GM21447 (cell line): Measurements from ENCODE around the gene GGCX.
A peak's percentile ranks its signal among the peaks of the same experiment; 100 is the strongest.
"Not testable (repeated sequence)": the region's sequence is repeated elsewhere in the genome, so short reads cannot be mapped to it uniquely, and the experiment has no call there.

Experiments used
- ATAC-seq: cut with Tn5 transposase; IDR thresholded peaks from one replicate; pipeline ENCODE4 v1.9.1; 2021; ENCODE audit not compliant: unreplicated experiment

Gene GGCX

DNA sequence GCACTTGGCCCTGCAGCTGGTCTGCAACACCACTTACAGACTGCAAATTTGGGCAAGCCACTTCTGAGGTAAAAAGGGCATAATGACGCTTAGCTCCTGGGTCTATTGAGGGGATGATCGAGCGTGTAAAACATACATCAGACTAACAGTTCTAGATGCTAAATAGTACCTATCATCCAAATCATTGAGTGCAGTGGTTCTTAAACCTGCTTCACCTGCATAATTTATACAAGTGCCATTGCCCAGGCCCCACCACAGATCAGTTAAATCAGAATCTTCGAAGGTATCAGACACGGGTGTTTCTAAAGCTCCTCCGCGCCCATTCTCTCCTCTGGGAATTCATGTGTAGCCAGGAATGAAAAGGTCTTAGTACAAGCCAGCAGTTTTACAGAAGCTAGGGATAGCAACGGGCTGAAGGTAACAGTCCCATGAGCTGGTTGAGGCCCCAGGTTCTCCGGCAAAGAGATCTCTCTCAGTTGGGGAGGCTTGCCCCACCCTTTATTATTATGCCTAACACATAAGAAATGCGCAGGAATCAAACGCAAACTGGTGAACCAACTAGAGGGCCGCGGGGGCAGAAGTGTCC lies 33.5 kb upstream of the GGCX start:
- no peak for ATAC-seq

DNA sequence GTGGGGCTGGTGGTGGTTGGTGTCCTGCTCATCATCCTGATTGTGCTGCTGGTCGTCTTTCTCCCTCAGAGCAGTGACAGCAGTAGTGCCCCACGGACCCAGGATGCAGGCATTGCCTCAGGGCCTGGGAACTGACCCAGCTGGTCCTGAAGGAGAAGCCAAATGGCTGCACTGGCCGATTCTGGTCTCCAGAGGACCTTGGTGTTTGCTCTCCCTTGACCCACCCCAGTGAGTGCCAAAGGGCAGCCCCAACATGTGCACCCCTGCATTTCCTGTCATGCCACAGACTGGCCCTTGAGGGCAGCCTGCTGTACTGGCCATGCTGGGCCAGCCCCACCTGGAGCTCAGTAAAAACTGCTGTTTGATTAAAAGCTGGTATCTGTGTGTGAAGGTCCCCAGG lies 31.7 kb upstream of the GGCX start:
- no peak for ATAC-seq

DNA sequence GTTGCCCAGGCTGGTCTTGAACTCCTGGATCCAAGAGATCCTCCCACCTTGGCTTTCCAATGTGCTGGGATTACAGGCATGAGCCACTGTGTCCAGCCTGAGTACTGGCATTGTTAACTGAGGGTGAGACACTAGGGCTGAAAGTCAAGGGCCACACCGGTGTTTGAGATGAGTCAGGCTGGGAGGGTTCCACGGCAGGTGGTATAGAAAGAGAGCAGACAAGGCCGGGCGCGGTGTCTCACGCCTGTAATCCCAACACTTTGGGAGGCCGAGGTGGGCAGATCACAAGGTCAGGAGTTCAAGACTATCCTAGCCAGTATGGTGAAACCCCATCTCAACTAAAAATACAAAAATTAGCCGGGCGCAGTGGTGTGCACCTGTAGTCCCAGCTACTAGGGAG lies 31.0 kb upstream of the GGCX start:
- not testable (repeated sequence) for ATAC-seq

DNA sequence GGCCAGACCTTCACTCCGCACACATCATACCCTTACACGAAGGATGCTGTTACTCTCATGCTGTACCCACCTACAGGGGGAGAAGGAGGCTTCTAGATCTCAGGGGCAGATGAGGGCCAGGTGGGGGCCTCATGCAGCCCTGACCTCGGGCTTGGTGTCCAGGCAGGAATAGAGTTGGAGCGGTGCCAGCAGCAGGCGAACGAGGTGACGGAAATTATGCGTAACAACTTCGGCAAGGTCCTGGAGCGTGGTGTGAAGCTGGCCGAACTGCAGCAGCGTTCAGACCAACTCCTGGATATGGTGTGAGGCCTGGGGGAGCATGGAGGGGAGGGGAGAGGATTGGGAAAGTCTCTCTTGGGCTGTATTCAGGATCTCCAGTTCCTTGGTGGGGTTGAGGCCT lies 30.3 kb upstream of the GGCX start:
- no peak for ATAC-seq

DNA sequence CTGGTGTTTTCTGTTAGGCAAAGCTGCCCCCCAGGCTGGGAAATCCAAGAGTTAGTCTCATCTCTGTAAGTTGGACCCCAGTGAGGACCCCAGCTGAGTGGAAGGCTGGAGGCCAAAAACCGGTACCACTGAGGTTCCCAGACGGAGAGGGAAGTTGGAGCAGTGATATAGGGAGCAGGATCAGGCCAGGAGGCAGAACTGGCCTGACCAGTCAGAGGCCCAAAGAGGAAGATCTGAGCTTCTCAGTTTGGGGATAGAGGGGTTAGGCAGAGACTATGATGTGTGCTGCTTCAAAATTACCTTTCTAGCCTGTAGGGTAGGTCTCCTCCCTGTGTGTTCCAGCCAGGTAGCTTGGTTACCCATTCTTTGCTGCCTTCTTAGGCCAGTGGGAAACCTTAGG lies 29.7 kb upstream of the GGCX start:
- no peak for ATAC-seq

DNA sequence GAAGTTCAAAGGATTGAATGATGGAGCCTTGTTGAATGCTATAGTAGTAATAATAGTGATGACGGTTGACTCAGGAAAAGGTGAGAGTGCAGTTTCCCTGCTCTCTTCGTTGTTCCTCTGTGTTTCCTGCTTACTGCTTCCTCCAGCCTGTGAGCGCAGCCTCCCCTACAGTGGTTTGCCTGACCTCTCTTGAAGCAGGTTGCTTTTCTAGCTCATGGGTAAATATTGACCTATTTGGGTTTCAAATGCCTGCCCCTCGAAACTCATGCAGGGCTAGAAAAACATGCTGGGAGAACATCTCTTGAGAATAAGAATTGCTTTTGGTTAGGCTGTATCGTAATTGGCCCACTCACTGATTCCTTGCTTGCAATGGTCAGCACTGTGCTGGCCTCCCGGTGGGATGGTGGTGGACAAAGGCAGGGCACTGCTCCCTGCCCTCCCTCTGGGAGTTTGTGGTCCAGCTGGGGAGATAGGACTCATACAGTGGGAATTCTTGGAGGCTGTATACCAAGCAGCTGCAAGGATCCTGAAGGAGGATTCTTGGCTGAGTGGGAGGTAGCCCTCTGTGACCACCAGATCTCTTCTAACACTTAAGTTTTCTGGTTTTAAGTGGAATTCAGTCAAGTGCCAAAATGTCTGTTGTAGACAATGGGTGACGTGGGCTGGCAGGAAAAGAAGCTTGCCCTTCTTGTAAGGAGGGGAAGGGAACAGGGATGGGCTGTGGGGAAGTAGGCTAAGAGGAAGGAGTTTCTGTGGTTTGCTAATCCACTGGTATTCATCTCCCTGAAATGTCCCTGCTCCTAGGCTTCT lies 28.9 kb upstream of the GGCX start:
- no peak for ATAC-seq

DNA sequence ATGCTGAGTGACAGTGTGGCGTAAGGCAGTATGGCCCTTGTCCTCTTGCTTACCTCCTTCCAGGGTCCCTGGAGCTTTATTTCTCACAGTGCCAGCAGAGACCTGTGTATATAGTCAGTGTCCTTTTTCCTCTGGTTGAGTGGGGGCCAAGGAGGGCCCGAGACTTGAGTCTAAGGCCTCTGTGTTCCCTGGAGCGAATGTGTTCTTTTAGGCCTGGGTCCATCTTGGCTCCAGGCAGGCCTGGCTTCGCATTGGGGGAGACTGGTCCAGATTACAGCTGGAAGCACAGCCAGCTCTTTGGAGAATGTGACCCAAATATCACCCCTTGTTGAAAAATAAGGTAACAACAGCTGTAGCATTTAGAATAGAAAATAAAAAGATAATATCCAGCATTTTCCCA lies 27.9 kb upstream of the GGCX start:
- ATAC-seq, result no peak

DNA sequence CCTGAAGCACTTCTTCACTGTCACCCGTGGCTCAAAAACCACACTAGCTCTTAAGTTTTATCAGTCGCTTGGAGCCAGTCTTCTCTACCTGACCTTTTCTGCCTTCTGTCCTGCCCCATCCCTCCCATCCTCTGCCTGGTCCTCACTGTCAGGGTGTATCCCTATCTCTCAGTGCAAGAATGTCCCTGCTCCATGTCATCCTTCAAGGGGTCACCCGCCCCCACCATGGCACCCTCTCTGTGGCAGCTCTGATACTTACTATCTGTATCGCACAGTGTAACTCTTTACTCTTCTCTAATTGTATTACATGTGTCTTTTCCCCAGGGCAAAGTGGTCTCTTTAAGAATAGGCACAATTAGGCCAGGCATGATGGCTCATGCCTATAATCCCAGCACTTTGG lies 27.4 kb upstream of the GGCX start:
- no peak for ATAC-seq

DNA sequence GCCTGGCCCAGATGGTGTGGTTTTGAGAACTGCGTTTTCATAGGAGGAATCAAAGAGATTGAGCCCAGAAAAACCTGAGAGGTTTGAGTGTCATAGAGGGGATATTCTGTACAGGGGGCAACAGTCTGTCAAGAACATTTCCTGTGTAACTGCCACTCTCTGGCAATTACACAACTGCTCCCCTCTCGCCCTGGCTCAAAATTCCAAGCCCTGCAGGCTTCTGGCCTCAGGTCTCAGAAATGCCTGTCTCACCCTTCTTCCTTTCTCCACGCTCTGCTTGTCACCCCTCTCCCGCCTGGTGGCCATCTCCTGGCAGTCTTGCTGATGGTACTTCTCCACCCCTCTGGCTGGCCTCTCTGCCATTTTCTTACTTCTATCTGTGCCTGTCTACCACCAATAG lies 26.9 kb upstream of the GGCX start:
- no peak for ATAC-seq

DNA sequence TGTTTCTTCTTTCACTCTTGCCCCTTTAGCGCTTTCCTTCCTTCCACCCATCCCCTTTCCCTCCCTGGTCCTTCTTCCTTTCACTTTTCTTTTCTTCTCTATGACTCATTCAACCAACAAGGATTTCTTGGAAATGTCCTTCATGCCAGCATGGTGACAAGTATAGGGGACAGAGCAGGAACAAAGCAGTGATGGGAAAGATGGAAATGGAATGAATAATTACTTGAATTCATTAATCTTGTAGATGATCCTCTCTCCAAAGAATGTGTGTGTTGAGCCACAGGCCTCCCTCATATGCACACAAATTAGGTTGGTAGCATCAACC lies 24.4 kb upstream of the GGCX start:
- ATAC-seq, result no peak

DNA sequence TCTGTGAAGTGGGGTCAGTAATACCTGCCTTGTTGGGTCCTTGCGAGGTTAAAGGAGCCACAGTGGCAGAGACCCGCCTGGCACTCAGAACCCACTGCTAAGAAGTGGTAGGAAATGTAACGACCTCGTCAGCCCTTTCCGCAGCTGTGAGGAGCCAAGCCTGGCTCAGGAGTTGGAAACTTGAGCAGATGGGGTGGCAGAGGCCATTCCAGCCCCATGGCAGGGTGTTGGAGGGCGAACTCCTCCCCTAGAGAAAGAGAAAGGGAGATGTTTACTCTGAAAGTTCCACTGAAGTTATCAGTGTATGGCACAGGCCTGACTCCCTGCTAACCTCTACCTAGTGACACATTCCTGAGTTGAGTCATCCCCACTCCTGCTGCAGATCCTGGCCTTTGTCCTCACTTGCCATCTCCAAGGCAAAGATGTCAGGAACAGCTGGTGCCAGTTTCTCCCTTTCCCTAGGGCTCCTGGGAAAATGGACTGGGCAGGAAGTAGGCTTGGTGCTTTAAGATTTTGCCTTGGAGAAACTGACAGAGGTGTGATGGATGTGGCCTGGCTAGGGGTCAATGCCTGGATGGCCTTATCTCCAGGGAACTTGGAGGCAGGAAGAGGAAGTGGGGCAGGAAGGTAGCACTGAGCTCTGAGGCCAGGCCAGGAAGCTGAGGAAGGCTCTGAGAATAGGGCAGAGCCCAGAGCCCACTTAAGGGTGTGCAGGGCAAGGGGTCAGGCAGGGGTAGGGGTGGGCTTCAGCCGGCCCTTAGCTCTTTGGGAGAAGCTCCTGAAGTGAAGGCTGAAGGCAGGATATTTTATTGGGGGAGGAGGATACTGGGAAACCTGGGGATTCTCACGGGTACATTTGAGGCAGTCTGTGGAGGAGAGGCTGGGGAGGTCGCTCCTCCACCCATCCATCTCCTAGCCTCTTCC lies 23.8 kb upstream of the GGCX start:
- peak; percentile 57 for ATAC-seq

DNA sequence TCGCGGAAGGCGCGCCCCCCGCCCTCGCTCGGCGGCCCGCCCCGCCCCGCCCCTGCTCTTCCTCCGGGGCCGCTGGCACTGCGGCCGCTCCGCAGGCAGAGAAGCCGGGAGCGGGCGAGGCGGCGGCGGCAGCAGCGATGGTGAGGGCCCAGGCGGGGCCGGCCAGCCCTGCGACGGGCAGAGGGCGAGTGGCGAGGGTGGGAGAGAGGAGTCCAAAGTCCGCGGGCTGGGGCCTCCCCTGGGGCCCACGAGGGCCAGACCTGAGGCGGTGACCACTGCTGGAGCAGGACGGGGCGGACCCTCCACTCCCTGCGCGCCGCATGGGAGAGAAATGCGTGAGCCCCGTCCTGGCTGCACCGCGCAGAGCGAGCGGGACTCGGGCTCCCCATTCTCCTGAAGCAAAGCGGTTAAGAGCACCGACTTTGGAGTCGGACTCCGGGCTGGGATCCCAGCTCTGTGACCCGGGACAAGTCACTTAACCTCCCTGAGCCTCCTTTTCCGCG lies 23.1 kb upstream of the GGCX start, which contains the start of gene VAMP5:
Gene VAMP5, plus strand, starts transcription at position 78 of the 503 bp plus-strand sequence. Its CDS starts 60 bp downstream, at position 138.
- peak; percentile 17 for ATAC-seq

DNA sequence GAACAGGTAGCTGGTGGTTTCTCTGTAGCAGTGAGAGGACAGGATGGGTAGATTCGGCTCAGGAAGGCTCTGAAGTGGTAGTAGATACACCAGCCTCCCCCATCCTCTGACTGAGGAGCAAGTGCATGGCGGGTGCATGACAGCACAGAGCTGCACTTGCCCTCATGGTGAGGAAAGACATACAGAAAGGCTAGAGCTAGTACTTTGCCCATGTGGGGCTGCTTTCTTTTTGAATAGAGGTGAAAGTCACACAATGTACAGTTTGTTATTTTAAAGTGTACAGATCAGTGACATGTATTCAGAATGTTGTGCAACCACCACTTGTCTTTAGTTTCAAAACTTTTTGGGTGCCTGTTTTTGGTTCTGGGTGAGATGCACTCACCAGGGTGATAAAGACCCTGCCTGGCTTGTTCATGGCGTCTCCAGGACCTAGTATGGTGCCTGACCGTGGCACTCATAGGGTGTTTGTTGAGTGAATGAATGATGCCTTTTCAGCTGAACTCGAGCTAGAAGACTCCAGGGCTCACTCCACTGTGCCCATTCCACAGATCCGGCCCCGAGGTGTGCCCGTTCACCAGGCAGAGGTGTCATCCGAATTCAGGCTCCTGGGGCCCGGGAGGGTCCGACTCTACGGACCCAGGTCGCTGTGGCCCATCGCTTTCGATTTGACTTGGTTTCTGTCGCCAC lies 22.5 kb upstream of the GGCX start:
- peak; percentile 56 for ATAC-seq

DNA sequence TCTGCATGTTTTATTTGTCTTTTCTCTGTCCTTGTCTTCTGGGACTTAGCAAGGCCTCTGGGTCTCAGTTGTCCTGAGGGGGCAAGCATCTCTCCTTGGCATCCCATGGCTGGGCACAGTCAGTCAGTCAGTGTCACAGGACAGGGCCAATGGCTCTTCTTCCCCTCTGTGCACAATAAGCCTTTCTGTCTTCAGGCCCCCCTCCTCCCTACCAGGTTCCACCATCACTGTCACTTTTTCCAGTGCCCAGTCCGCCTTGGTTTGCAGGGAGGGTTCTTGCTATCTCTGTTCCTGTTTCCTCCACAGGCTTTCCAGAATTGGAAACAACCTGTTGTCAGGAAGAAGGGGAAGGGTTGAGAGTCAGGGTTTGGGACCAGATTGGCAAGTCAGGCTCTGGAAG lies 21.2 kb upstream of the GGCX start:
- ATAC-seq, result no peak

DNA sequence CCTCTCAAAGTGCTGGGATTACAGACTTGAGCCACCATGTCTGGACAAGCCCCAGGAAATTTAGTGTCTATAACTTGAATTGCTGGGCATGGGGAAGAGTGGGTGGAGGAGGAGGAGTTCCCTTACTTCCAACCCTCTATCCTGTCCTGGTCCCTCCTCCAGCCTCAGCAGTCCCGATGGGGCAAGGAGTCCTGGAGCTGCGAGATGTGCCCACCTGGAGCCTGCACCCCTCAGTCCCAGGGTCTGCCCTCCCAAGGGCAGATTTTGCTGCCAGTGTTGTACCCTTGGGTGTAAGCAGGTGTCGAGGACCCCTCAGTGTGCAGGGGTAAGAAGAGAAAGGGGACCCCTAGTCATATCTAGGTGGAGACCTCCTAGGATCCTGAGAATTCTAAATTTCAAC lies 18.9 kb upstream of the GGCX start:
- no peak for ATAC-seq

DNA sequence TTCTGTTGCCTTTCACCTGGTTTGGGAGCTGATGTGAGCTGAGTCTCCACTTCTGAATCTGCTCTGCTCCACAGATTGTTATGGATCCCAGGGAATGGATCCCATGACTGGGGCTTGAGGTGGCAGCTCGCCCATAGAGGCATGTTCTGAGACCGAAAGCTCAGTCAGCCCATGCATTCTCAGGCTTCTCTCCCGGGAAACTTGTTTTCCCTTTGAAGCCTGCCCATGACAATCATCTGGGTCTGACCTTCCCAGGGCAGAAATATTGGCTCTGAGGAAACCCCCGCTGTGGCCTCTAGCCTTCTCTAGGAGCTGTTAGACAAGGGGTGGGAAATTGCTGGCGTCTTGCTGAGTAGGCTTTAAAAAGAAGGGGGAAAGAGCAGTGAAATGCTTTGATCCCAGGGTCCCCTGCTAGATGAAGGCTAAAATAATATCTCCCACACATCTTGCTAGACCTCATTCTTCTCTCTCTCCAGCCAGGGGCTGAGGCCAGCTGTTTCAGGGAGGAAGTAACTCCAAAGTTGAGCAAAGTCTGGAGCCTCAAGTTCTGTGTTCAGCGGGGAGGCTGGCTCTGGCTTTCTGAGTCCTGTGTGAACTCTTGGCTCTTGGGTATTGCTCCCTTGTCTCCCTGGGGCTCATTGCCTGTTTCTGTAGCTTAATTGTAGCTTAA lies 18.1 kb upstream of the GGCX start:
- no peak for ATAC-seq

DNA sequence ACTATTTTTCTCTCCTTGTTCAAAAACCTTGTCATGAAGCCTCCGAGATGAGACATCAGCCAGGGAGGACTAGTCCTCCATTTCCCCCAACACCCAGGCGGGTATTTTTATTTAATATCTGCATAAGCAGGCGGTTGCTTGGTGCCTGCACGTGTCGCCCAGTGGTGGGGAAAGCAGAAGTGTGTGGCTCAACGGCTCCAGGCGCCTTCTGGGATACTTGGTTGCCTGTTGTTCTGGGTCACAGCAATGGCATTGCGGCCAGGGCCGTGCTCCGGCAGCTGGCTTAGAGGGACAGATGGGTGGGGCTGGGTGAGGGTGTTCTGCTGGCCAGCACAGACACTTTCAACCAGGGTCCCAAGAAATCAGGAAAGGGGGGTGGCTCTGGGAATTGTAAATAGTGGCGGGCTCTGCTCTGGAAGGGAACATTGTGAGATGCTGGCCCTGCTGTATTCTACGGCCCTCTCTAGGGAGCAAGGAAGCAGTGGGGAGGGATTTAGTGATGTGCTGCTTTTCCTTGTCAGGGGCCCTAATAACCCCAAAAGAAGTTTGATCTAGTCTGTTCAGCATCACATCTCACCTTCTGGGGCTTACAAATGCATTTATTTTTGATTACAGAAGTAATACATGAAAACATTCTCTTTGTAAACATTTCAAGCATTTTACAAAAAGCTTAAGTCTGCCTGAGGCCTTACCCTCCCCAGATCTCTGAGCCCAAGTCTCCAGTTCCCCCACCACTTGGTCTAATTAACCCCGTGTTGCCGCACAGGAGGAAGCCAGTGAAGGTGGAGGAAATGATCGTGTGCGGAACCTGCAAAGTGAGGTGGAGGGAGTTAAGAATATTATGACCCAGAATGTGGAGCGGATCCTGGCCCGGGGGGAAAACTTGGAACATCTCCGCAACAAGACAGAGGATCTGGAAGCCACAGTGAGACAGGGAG lies 17.2 kb upstream of the GGCX start:
- peak; percentile 40 for ATAC-seq

DNA sequence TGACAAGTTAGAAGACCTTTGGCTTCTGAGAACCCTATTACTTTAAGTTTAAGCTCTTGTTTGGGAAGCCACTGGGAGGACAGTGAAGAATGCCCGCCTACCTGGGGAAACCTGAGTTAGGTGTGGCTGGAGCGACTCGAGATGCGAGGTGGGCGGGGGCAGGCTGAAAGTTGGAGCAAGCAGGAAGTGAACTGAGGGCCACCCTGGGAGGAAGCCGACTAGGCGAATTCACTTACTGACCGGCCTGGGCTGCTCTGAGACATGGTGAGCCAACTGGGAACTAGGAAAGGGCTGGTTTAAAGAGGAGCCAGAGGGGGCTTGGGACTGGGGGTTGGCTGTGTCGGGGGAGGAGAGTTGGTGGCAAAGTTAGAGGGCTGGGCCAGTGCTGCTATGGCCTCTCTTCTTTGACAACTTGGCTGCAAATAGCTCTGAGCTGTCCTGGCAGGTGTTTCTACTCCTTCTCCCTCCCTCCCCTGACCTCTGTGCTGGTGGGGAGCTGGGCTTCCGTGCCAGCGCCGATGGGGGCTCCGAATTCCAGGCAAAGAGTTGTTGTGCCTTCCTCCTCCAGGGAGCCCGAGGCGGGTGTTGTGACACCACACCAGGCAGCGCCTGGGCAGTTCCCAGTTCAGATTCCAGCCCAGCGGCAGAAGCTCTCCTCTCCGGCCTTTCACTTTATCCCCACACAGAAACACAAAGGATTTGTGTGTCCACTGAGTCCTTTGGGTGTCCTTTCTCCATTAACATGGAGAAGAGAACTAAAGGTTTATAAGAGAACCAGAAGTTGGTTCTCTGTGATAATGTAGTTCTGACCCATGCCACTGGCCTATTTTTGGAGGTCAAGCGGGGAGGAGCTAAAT lies 16.3 kb upstream of the GGCX start, which contains the start of gene VAMP8:
Gene VAMP8, plus strand, starts transcription at position 201 of the 857 bp plus-strand sequence. Its CDS starts 61 bp downstream, at position 262.
- ATAC-seq, result peak; percentile 68
